ENCODE data around the gene TRRAP.

GRCh38 chr7:98995523-98996149, 117.3 kb downstream of the TRRAP start:
- TF ChIP-seq CHD2 (IDR thresholded peaks at IDR 0.05; ENCODE audit: low read length, partially characterized antibody): no peak
- TF ChIP-seq PBX3 (IDR thresholded peaks at IDR 0.05): no peak
